GM23338 (cell line): ENCODE measurements around the gene WWOX.

Experiments
- CREB1 ChIP-seq: fragments of 250-450 bp; sonication (Bioruptor Pico); IDR thresholded peaks from 2 replicates; pipeline ENCODE4 v1.5.0; 2020; ENCODE audit warnings: low read depth, mild to moderate bottlenecking, moderate library complexity
- CTCF ChIP-seq, 2 experiments: fragments of 200-600 bp in 1 of 2; sonication (generic) in 1 of 2; conservative IDR thresholded peaks; 2 replicates each; pipeline versions ENCODE4 v1.5.1 to v1.6.1; 2016 to 2017; ENCODE audit warnings: antibody characterized with exemption in 2 of 2, low read depth in 2 of 2, mild to moderate bottlenecking in 2 of 2, moderate library complexity in 1 of 2
- EZH2 ChIP-seq: fragments of 200-600 bp; sonication (generic); IDR thresholded peaks from one replicate; pipeline ENCODE4 v1.8.0; 2017; ENCODE audit warnings: antibody characterized with exemption, mild to moderate bottlenecking, low read depth; ENCODE audit not compliant: unreplicated experiment
- EZH2phosphoT487 ChIP-seq: fragments of 200-600 bp; sonication (generic); IDR thresholded peaks from one replicate; pipeline ENCODE4 v1.8.1; 2018; ENCODE audit warnings: antibody characterized with exemption; ENCODE audit not compliant: unreplicated experiment
- POLR2AphosphoS5 ChIP-seq: IDR thresholded peaks from 2 replicates; pipeline ENCODE4 v1.6.1; 2016; ENCODE audit warnings: antibody characterized with exemption, low read depth
- REST ChIP-seq: IDR thresholded peaks from one replicate; pipeline ENCODE4 v1.6.1; 2018; ENCODE audit warnings: antibody characterized with exemption; ENCODE audit not compliant: unreplicated experiment
- ZNF114 ChIP-seq: fragments of 250-450 bp; sonication (Bioruptor Pico); IDR thresholded peaks from 2 replicates; pipeline ENCODE4 v1.5.0; 2020; ENCODE audit warnings: mild to moderate bottlenecking, moderate library complexity

GRCh38 chr16:78552716-78553115, 453.3 kb downstream of the WWOX start:
- no peak for TF ChIP-seq CTCF (conservative IDR thresholded peaks at IDR 0.05; ENCODE audit: low read depth in 2 of 2)
- no peak for TF ChIP-seq EZH2
- no peak for TF ChIP-seq REST
- no peak for TF ChIP-seq POLR2AphosphoS5
- TF ChIP-seq EZH2phosphoT487, result no peak
- TF ChIP-seq ZNF114, result no peak
- TF ChIP-seq CREB1, result no peak
